ENCODE results near the gene HIGD1B.
A peak's percentile ranks its signal among the peaks of the same experiment; 100 is the strongest.

Gene HIGD1B

GRCh38 chr17:44880062-44880461 lies 32.4 kb downstream of the HIGD1B start:
- no peak for DNase-seq

- DNase-seq, result no peak
Measured at GRCh38 chr17:44881145-44881544, 33.5 kb downstream of the HIGD1B start.

GRCh38 chr17:44884941-44885340 lies 37.3 kb downstream of the HIGD1B start:
- no peak for DNase-seq

- no peak for DNase-seq
Measured at GRCh38 chr17:44887016-44887415, 39.3 kb downstream of the HIGD1B start.

- DNase-seq, result no peak
Measured at GRCh38 chr17:44887971-44888954, 40.6 kb downstream of the HIGD1B start.

- no peak for DNase-seq
Measured at GRCh38 chr17:44889003-44889402, 41.3 kb downstream of the HIGD1B start.

GRCh38 chr17:44892250-44892649 lies 44.6 kb downstream of the HIGD1B start:
- DNase-seq, result no peak

- no peak for DNase-seq
Measured at GRCh38 chr17:44894642-44895041, 47.0 kb downstream of the HIGD1B start.

GRCh38 chr17:44898768-44899073 lies 51.0 kb downstream of the HIGD1B start:
- no peak for DNase-seq

- DNase-seq, result peak; percentile 86
Measured at GRCh38 chr17:44899074-44899782, 51.5 kb downstream of the HIGD1B start, which contains the start of gene EFTUD2. Gene EFTUD2, minus strand, starts transcription at chr17:44899445. Its CDS starts 4,924 bp downstream, at chr17:44894521.

Measured in NCI-H446 treated with DMSO at 0.1 percent for 48 hours (cell line).